Muscle of leg (tissue), 11 donors: ENCODE measurements around the gene ZFP90. TPM values are rescaled to one million over a fixed set of nuclear protein-coding genes. Genes with fewer than 3 reads are reported as not detected.
A peak's percentile ranks its signal among the peaks of the same experiment; 100 is the strongest.
"Not testable (repeated sequence)": the region's sequence is repeated elsewhere in the genome, so short reads cannot be mapped to it uniquely, and the experiment has no call there.

Experiments used
- DNase-seq: peaks from one replicate; pipeline ENCODE4 v3.0.0; 2013
- H3K27ac ChIP-seq: one replicate; pipeline ENCODE4 v1.5.1; 2013; ENCODE audit warnings: mild to moderate bottlenecking, low read length, control low read depth
- H3K27me3 ChIP-seq: one replicate; pipeline ENCODE4 v1.6.1; 2013; ENCODE audit warnings: low read length; ENCODE audit not compliant: control insufficient read depth, insufficient read depth
- H3K36me3 ChIP-seq: one replicate; pipeline ENCODE4 v1.6.1; 2013; ENCODE audit warnings: low read length; ENCODE audit not compliant: control insufficient read depth, insufficient read depth
- H3K4me1 ChIP-seq: one replicate; pipeline ENCODE4 v1.6.1; 2013; ENCODE audit warnings: low read length; ENCODE audit not compliant: control insufficient read depth, insufficient read depth
- H3K4me3 ChIP-seq: one replicate; pipeline ENCODE4 v1.5.1; 2013; ENCODE audit warnings: low read length, control low read depth
- H3K9me3 ChIP-seq: replicated peaks from 2 replicates; pipeline ENCODE4 v1.6.1; 2013; ENCODE audit warnings: low read depth, low read length; ENCODE audit not compliant: control insufficient read depth
- WGBS: methylation state at CpG from one replicate; pipeline ENCODE4 v1.1.5; 2013; ENCODE audit warnings: missing lambda C conversion rate; ENCODE audit not compliant: insufficient coverage; 5-methylcytosine and 5-hydroxymethylcytosine counted together
- polyA plus RNA-seq, 8 donors: library from polyadenylated mRNA; unstranded; fragments of 120-200 nt; gene quantifications; one replicate each; pipeline versions ENCODE4 v1.2.1 to v1.2.3, GENCODE V29; 2013; ENCODE audit warnings: inconsistent platforms in 1 of 8, low replicate concordance in 1 of 8; ENCODE audit not compliant: insufficient read length in 8 of 8, insufficient read depth in 1 of 8
- total RNA-seq: library from RNA; stranded (reverse); fragments of 120-200 nt; gene quantifications from one replicate; pipeline ENCODE4 v1.2.4, GENCODE V29; 2013

Gene ZFP90
- total and polyA plus RNA-seq, 9 donors: 13.0 to 25.9 (median 17.2) TPM

DNA sequence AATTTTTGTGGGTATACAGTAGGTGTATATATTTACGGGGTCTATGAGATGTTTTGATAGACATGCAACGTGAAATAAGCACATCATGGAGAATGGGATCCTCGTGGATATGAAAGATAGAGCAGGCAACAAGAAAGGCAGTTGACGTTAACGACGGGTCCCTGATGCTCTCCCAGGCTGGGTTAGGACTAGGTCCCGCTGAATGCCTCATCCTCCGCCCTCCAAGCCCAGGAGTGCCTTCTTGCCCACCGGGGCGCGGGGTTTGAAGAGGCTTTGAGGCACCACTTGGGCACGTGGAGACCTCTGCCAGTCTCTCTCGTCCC, 9.5 kb upstream of the ZFP90 start:
- H3K9me3 ChIP-seq: no peaks in the 10 kb centered on the region
- DNase-seq: no peak
- no peak overlapping the region for H3K27ac ChIP-seq
- no peaks in the 10 kb centered on the region for H3K36me3 ChIP-seq
- no peaks in the 10 kb centered on the region for H3K27me3 ChIP-seq
- H3K4me3 ChIP-seq: peak overlapping the region; percentile 78
- H3K4me1 ChIP-seq: peaks cover 21% of the 10 kb centered on the region
- 21% methylated on average over 12 of the region's 13 CpGs for WGBS

DNA sequence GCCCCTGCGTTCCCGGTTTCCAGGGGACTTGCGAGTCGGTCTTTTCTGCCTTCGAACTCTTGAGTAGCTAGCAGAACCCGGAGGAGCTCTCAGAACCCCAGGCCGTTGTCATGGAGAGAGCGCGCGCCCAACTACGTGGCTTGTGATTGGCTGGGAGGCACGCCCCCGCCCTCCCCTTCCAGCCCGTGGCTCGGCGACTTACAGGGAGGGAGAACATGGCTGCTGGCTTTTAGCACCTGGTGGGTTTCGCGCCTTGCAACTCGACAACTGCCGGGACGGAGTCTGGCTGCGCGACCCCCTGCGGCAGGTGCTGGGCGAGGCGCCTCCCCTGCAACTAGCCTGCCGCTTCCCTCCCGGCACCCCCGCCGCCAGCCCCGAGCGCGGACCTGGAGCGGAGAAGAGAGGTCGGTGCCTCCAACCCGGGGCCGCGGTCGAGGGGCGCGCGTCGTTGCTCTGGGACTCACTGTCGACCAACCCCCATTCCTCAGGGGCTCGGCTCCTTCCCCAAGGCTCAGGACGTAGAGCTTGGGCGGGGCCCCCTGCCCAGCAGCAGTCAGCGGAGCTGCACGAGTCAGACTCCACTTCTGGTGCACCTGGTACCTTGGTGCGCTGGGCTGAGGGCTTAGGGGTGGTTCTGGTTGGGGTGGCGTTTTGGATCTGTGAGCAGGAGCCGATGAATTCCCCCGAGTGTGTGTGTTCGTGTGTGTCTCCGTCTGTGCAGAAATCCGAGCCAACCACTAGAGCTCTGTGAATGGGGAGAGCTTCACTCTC, 9.0 kb upstream of the ZFP90 start:
- H3K27ac ChIP-seq: no peak overlapping the region
- no peaks in the 10 kb centered on the region for H3K9me3 ChIP-seq
- peak overlapping the region; percentile 78 for H3K4me3 ChIP-seq
- no peaks in the 10 kb centered on the region for H3K36me3 ChIP-seq
- WGBS: under 1% methylated on average over 39 of the region's 56 CpGs
- no peaks in the 10 kb centered on the region for H3K27me3 ChIP-seq
- peak; percentile 92 for DNase-seq
- peaks cover 21% of the 10 kb centered on the region for H3K4me1 ChIP-seq

DNA sequence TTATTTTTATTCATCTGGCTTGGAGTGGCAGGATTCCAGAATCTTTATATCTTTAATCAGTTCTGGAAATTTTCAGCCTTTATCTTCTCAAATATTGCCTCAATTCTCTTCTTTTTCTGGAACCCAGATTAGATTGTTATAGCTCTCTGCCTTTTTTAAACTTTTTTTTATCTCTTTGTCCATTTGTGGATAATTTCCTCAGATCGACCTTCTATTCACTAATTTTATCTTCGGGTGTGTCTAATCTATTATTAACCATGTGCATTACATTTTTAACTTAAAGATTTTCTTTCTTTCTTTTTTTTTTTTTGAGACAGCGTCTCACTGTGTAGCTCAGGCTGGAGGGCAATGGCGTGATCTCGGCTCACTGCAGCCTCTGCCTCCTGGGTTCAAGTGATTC, 5.2 kb upstream of the ZFP90 start:
- no peak overlapping the region for H3K27ac ChIP-seq
- DNase-seq: no peak
- no peaks in the 10 kb centered on the region for H3K9me3 ChIP-seq
- H3K36me3 ChIP-seq: no peaks in the 10 kb centered on the region
- 100% methylated on average over 3 of the region's 5 CpGs for WGBS
- no peak overlapping the region for H3K4me3 ChIP-seq
- H3K27me3 ChIP-seq: no peaks in the 10 kb centered on the region
- peaks cover 18% of the 10 kb centered on the region for H3K4me1 ChIP-seq

DNA sequence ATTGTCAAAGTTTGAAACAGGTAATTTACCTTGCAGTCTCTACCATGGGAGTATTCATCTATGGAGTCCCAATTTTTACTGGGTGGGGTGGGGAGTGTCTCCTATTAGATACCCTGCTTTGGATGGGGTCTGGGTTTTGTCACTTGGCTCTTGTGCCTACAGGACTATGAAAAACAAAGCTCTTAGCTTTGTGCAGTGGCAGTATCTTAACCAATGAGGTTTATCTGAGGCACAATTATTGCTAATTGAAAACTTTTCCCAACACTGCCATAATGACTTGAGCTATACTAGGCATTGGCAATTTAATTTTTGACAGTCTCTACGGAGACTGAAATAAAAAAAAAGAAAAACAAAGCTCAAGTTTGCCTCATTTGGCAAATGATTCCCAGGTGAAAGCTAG, 3.8 kb upstream of the ZFP90 start:
- H3K4me1 ChIP-seq: peaks cover 13% of the 10 kb centered on the region
- H3K27me3 ChIP-seq: no peaks in the 10 kb centered on the region
- H3K27ac ChIP-seq: no peak overlapping the region
- H3K9me3 ChIP-seq: no peaks in the 10 kb centered on the region
- no peak for DNase-seq
- WGBS: no CpG with 5 or more reads among the region's 1 CpG
- no peak overlapping the region for H3K4me3 ChIP-seq
- no peaks in the 10 kb centered on the region for H3K36me3 ChIP-seq

DNA sequence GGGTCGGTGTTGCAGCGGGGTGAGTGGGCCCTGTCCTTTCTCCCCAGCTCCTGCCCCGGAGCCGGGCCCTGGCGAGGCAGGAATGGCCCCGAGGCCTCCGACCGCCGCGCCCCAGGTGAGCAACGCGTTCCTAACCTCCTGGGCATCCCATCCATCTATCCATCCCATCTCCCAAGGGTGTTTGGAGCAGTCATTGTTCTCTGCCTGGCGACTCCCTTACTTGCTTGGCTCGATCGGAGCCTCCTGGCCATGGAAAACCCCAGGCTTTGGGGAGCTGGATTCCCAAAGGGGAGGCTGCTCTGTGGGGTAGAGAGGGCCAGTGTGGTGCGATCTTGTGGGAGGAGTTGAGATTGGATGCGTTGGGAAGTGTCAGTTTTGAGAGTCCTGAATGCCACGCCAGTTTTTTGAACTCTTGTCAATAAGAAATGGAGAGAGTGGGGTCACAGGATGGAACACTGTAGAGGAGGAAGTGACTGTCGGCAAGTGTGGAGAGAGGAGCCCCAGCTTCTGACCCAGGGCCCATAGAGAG, 684 bp downstream of the ZFP90 start:
- WGBS: 0% methylated on average over 17 of the region's 19 CpGs
- Histone ChIP-seq H3K4me3 (peak overlapping the region; percentile 98), H3K27me3 (no peaks in the 10 kb centered on the region), H3K27ac (peak overlapping the region; percentile 59), H3K36me3 (peaks cover 32% of the 10 kb centered on the region), H3K9me3 (peaks cover 12% of the 10 kb centered on the region), H3K4me1 (peaks cover 7% of the 10 kb centered on the region)
- peak; percentile 36 for DNase-seq

DNA sequence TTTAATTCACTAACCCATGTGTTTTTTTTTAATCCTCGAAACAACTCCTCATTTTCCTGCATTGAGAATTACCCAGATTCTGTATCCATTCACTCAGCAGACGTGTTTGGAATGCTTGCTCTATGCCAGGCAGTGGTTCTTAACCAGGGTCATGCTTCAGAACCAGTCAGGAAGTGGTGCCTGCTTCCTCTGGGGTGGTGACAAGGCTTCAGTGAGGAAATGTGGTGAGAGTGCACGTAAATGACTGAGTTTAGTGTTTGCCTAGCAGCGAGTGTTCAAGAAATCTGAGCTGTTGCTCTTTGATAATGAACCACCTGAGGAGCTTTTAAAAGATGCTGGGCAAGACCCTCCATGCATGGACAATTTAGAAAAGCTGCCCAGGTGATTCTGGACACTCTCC, 9.9 kb downstream of the ZFP90 start:
- no peak for DNase-seq
- Histone ChIP-seq H3K27me3 (no peaks in the 10 kb centered on the region), H3K36me3 (peaks cover 70% of the 10 kb centered on the region), H3K9me3 (peaks cover 54% of the 10 kb centered on the region), H3K4me1 (no peaks in the 10 kb centered on the region), H3K27ac (no peak overlapping the region), H3K4me3 (no peak overlapping the region)
- 90% methylated on average over 2 of the region's 4 CpGs for WGBS

DNA sequence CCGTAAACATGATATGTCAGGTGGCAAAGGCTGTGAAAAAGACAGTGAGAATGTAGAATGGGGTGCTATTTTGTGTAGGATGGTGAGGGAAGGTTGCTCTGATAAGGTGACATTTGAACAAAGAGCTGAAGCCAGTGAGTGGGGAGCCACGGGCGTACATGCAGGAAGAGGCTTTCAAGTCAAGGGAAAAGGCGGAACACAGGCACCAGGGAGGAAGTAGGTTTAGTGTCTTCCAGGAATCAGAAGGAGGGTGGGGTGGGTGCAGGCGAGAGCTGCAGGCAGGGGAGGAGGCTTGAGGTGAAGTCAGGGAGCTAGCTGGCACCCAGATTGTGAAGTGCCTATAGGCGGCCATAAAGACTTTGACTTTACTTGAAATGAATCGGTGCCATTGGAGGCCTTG, 14.1 kb downstream of the ZFP90 start:
- H3K9me3 ChIP-seq: peaks cover 78% of the 10 kb centered on the region
- H3K27me3 ChIP-seq: no peaks in the 10 kb centered on the region
- no peak overlapping the region for H3K4me3 ChIP-seq
- 97% methylated on average over 5 of the region's 7 CpGs for WGBS
- H3K36me3 ChIP-seq: peaks cover 81% of the 10 kb centered on the region
- no peak overlapping the region for H3K27ac ChIP-seq
- DNase-seq: no peak
- H3K4me1 ChIP-seq: no peaks in the 10 kb centered on the region

DNA sequence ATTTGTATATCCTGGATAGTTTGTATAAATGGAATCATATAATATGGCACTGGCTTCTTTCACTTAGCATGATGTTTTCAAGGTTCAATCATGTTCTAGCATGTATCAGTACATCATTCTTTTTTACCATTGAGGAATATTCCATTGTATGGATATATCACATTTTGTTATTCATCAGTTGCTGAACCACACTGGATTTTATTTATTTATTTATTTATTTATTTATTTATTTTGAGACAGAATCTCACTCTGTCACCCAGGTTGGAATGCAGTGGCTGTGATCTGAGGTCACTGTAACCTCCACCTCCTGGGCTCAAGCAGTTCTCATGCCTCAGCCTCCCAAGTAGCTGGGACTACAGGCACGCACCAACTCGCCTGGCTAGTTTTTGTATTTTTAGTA, 21.2 kb downstream of the ZFP90 start:
- H3K4me1 ChIP-seq, H3K4me3 ChIP-seq, H3K27ac ChIP-seq, H3K27me3 ChIP-seq, DNase-seq: not testable (repeated sequence)
- WGBS: no CpG with 5 or more reads among the region's 2 CpGs
- peaks cover 85% of the 10 kb centered on the region for H3K9me3 ChIP-seq
- H3K36me3 ChIP-seq: peaks cover 64% of the 10 kb centered on the region

DNA sequence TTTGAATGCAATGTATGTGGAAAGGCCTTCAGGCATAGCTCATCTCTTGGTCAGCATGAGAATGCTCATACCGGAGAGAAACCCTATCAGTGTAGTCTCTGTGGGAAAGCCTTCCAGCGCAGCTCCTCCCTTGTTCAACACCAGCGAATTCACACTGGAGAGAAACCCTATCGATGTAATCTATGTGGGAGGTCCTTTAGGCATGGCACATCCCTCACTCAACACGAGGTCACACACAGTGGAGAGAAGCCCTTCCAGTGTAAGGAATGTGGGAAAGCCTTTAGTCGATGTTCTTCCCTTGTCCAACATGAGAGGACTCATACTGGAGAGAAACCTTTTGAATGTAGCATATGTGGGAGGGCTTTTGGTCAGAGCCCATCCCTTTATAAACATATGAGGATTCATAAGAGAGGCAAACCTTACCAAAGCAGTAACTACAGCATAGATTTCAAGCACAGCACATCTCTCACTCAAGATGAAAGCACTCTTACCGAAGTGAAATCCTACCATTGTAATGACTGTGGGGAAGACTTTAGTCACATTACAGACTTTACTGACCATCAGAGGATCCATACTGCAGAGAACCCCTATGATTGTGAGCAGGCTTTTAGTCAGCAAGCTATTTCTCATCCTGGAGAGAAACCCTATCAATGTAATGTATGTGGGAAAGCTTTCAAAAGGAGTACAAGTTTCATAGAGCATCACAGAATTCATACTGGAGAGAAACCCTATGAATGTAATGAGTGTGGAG, 24.7 kb downstream of the ZFP90 start:
- DNase-seq: no peak
- Histone ChIP-seq H3K27me3 (no peaks in the 10 kb centered on the region), H3K4me3 (no peak overlapping the region), H3K27ac (no peak overlapping the region), H3K4me1 (no peaks in the 10 kb centered on the region), H3K9me3 (peaks cover 80% of the 10 kb centered on the region), H3K36me3 (peaks cover 39% of the 10 kb centered on the region)
- no CpG with 5 or more reads among the region's 7 CpGs for WGBS

DNA sequence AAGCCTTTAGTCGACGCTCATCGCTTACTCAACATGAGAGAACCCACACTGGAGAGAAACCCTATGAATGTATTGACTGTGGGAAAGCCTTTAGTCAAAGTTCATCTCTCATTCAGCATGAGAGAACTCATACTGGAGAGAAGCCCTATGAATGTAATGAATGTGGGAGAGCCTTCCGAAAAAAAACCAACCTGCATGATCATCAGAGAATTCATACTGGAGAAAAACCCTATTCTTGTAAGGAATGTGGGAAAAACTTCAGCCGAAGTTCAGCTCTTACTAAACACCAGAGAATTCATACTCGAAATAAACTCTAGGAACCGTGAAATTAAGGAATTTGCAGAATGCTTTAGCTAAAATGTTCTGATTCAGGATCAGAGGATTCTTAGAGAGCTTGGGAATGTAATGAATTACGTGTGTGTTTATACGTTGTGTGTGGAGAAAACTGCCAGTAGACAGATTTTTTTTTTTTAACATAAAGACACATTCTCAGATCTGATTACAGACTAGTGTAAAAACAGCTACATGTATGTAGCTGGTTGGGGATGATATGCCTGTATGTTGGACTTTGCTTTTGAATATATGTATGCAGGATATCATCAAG, 25.4 kb downstream of the ZFP90 start:
- Histone ChIP-seq H3K4me3 (no peak overlapping the region), H3K9me3 (peaks cover 77% of the 10 kb centered on the region), H3K27me3 (no peaks in the 10 kb centered on the region), H3K27ac (no peak overlapping the region), H3K4me1 (no peaks in the 10 kb centered on the region), H3K36me3 (peaks cover 33% of the 10 kb centered on the region)
- no peak for DNase-seq
- no CpG with 5 or more reads among the region's 9 CpGs for WGBS
